IPS-18a (cell line): Measurements from ENCODE around the gene SHC3.

ENCODE experiments used
- H3K27ac ChIP-seq: one replicate; pipeline ENCODE4 v1.5.1; 2013; ENCODE audit warnings: low read length
- H3K27me3 ChIP-seq: one replicate; pipeline ENCODE4 v1.6.1; 2013; ENCODE audit warnings: mild to moderate bottlenecking, low read length; ENCODE audit not compliant: control insufficient read depth, insufficient read depth
- H3K36me3 ChIP-seq: one replicate; pipeline ENCODE4 v1.6.1; 2013; ENCODE audit warnings: low read depth, low read length; ENCODE audit not compliant: control insufficient read depth
- H3K4me1 ChIP-seq: one replicate; pipeline ENCODE4 v1.6.1; 2013; ENCODE audit warnings: low read depth, low read length; ENCODE audit not compliant: control insufficient read depth
- H3K4me3 ChIP-seq: one replicate; pipeline ENCODE4 v1.5.1; 2013; ENCODE audit warnings: low read length
- H3K9ac ChIP-seq: one replicate; pipeline ENCODE4 v1.6.1; 2013; ENCODE audit warnings: mild to moderate bottlenecking, low read length, moderate library complexity
- H3K9me3 ChIP-seq: one replicate; pipeline ENCODE4 v1.6.1; 2013; ENCODE audit warnings: low read depth, low read length; ENCODE audit not compliant: control insufficient read depth

SHC3 gene

DNA sequence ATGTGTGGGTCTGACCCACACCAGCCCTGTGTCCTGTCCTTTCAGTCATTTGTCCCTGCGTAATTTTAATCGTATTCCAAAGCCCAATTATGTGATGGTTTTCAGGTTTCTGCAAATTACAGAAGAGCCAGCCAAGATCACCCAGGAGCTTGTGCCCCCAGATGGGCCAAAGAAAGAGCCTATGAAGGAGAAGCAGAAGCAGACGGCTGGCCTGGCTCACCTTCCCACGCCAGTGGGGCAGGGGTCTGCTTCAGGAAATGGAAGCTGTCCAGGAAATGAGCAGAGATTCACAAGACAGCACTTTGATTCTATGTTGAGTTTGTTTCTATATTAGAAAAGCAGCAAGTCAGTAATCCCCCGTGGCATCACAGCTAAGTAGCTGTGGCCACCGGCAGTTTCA is 175.6 kb downstream of the SHC3 start:
- Histone ChIP-seq H3K27ac (no peak overlapping the region), H3K4me1 (peaks cover 10% of the 10 kb centered on the region), H3K36me3 (no peaks in the 10 kb centered on the region), H3K27me3 (no peaks in the 10 kb centered on the region), H3K9me3 (no peaks in the 10 kb centered on the region), H3K4me3 (no peak overlapping the region), H3K9ac (no peak overlapping the region)

DNA sequence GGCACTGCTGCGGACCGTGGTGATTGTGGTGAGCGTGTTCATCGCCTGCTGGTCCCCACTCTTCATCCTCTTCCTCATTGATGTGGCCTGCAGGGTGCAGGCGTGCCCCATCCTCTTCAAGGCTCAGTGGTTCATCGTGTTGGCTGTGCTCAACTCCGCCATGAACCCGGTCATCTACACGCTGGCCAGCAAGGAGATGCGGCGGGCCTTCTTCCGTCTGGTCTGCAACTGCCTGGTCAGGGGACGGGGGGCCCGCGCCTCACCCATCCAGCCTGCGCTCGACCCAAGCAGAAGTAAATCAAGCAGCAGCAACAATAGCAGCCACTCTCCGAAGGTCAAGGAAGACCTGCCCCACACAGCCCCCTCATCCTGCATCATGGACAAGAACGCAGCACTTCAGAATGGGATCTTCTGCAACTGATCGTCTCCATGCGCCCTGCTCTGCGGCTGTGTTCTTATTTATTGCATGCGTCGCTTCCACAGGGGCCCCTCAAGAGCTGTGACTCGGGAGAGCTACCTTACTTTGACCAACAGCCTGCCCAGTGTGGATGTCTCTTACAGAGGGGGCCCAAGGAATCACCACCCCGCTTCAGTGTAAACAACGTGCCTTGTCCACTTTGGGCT is 176.6 kb downstream of the SHC3 start:
- H3K27me3 ChIP-seq: no peaks in the 10 kb centered on the region
- H3K36me3 ChIP-seq: no peaks in the 10 kb centered on the region
- no peak overlapping the region for H3K27ac ChIP-seq
- peaks cover 4% of the 10 kb centered on the region for H3K4me1 ChIP-seq
- H3K4me3 ChIP-seq: no peak overlapping the region
- H3K9me3 ChIP-seq: no peaks in the 10 kb centered on the region
- no peak overlapping the region for H3K9ac ChIP-seq

- H3K27me3 ChIP-seq: no peaks in the 10 kb centered on the region
- H3K4me1 ChIP-seq: peaks cover 4% of the 10 kb centered on the region
- H3K9ac ChIP-seq: no peak overlapping the region
- H3K27ac ChIP-seq: no peak overlapping the region
- peak overlapping the region; percentile 15 for H3K4me3 ChIP-seq
- H3K36me3 ChIP-seq: no peaks in the 10 kb centered on the region
- H3K9me3 ChIP-seq: no peaks in the 10 kb centered on the region
These were observed 177.4 kb downstream of the SHC3 start for GRCh38 chr9:89000973-89001916.

- Histone ChIP-seq H3K9me3 (no peaks in the 10 kb centered on the region), H3K36me3 (peaks cover 4% of the 10 kb centered on the region), H3K4me3 (peak overlapping the region; percentile 15), H3K27ac (no peak overlapping the region), H3K9ac (no peak overlapping the region), H3K27me3 (no peaks in the 10 kb centered on the region), H3K4me1 (peaks cover 4% of the 10 kb centered on the region)
These were observed 178.2 kb downstream of the SHC3 start for GRCh38 chr9:89000371-89000781.

GRCh38 chr9:88998911-88999310 is 179.7 kb downstream of the SHC3 start:
- H3K4me1 ChIP-seq: peaks cover 4% of the 10 kb centered on the region
- H3K27ac ChIP-seq: no peak overlapping the region
- no peak overlapping the region for H3K9ac ChIP-seq
- no peaks in the 10 kb centered on the region for H3K27me3 ChIP-seq
- H3K4me3 ChIP-seq: no peak overlapping the region
- no peaks in the 10 kb centered on the region for H3K9me3 ChIP-seq
- peaks cover 4% of the 10 kb centered on the region for H3K36me3 ChIP-seq

- H3K27me3 ChIP-seq: no peaks in the 10 kb centered on the region
- H3K9ac ChIP-seq: no peak overlapping the region
- peaks cover 4% of the 10 kb centered on the region for H3K4me1 ChIP-seq
These were observed 180.1 kb downstream of the SHC3 start for GRCh38 chr9:88998503-88998902.

DNA sequence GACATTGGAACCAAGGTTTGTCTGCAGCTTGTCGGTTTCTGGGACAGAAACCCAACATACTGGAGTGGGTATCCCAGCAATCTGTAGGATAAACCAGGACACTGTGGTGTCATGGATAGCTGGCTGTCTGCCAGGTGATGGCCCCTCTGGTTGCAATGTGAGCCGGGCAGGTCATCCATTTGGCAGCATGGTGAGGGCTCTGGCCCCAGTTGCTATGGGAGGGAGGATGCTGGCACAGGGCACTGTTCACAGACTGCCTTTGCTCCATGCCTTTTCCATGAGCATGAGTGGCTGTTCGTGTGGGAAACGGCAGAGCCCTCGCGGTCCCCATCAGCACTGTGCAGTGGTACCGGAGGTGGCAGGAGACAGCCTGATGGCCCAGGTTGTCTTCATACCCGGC is 181.0 kb downstream of the SHC3 start:
- Histone ChIP-seq H3K9ac (no peak overlapping the region), H3K36me3 (peaks cover 4% of the 10 kb centered on the region), H3K9me3 (no peaks in the 10 kb centered on the region), H3K4me1 (peaks cover 4% of the 10 kb centered on the region), H3K27me3 (peaks cover 4% of the 10 kb centered on the region), H3K27ac (no peak overlapping the region), H3K4me3 (no peak overlapping the region)

More at GRCh38 chr9:88998503-88998902, 180.1 kb downstream of the SHC3 start:
- H3K36me3 ChIP-seq: peaks cover 4% of the 10 kb centered on the region
- no peak overlapping the region for H3K27ac ChIP-seq
- H3K9me3 ChIP-seq: no peaks in the 10 kb centered on the region
- H3K4me3 ChIP-seq: no peak overlapping the region

- H3K4me3 ChIP-seq: no peak overlapping the region
- H3K4me1 ChIP-seq: peaks cover 10% of the 10 kb centered on the region
- peaks cover 4% of the 10 kb centered on the region for H3K36me3 ChIP-seq
- peaks cover 11% of the 10 kb centered on the region for H3K27me3 ChIP-seq
- no peak overlapping the region for H3K27ac ChIP-seq
- no peaks in the 10 kb centered on the region for H3K9me3 ChIP-seq
- H3K9ac ChIP-seq: no peak overlapping the region
These were observed 181.7 kb downstream of the SHC3 start for GRCh38 chr9:88996921-88997235.

- H3K4me1 ChIP-seq: peaks cover 11% of the 10 kb centered on the region
- H3K36me3 ChIP-seq: peaks cover 4% of the 10 kb centered on the region
These were observed 182.3 kb downstream of the SHC3 start for GRCh38 chr9:88996046-88996920.

DNA sequence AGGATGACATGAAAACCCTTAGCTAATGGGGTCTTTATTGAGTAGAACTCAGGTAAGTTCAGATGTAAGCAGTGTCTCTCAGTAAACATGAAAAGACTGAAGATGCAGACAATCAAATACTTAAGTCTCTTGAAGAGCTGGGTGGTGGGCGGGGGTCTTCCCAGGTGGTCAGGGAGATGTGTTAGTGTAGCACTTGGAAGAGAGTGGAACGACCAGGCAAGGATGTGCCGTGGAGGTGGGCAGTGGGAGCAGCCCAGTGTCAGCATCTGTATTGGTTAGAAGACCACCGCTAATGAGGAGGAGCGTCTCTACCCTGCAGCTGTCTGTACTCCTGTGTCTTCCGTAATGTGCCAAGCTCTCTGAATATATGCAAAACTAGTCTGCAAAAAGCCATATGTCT is 183.0 kb downstream of the SHC3 start:
- Histone ChIP-seq H3K9me3 (no peaks in the 10 kb centered on the region), H3K36me3 (peaks cover 4% of the 10 kb centered on the region), H3K4me3 (no peak overlapping the region), H3K27ac (no peak overlapping the region), H3K4me1 (peaks cover 9% of the 10 kb centered on the region), H3K9ac (no peak overlapping the region), H3K27me3 (peaks cover 13% of the 10 kb centered on the region)

More at GRCh38 chr9:88996046-88996920, 182.3 kb downstream of the SHC3 start:
- H3K27ac ChIP-seq: no peak overlapping the region
- no peak overlapping the region for H3K9ac ChIP-seq
- H3K4me3 ChIP-seq: no peak overlapping the region
- H3K9me3 ChIP-seq: no peaks in the 10 kb centered on the region
- H3K27me3 ChIP-seq: peaks cover 13% of the 10 kb centered on the region

GRCh38 chr9:88995200-88995577 is 183.4 kb downstream of the SHC3 start:
- no peak overlapping the region for H3K9ac ChIP-seq
- H3K36me3 ChIP-seq: peaks cover 4% of the 10 kb centered on the region

More at GRCh38 chr9:88995200-88995577, 183.4 kb downstream of the SHC3 start:
- Histone ChIP-seq H3K4me1 (peaks cover 9% of the 10 kb centered on the region), H3K9me3 (no peaks in the 10 kb centered on the region), H3K4me3 (no peak overlapping the region), H3K27ac (no peak overlapping the region), H3K27me3 (peaks cover 13% of the 10 kb centered on the region)
